H54 (cell line): ENCODE data around the gene SRD5A2.

Experiments
- DNase-seq: peaks from one replicate; pipeline ENCODE4 v3.0.0; 2011; ENCODE audit warnings: low spot score, mixed read lengths; ENCODE audit not compliant: insufficient read length
- FAIRE-seq: peaks from 3 replicates; lab custom pipeline; 2011; peaks lifted over from hg19 to GRCh38; lab: Jason Lieb, UNC
- POLR2A ChIP-seq: IDR thresholded peaks from 2 replicates; pipeline ENCODE4 v1.6.1; 2011; ENCODE audit warnings: low read depth, mild to moderate bottlenecking, low read length

The SRD5A2 gene

GRCh38 chr2:31556940-31557339 lies 23.8 kb downstream of the SRD5A2 start:
- no peak for TF ChIP-seq POLR2A
- DNase-seq (no peak), FAIRE-seq (no peak)

GRCh38 chr2:31555967-31556706 lies 24.6 kb downstream of the SRD5A2 start:
- TF ChIP-seq POLR2A = no peak
- FAIRE-seq = no peak

GRCh38 chr2:31553362-31553761 lies 27.4 kb downstream of the SRD5A2 start:
- TF ChIP-seq POLR2A = no peak
- FAIRE-seq (no peak), DNase-seq (no peak)

More at GRCh38 chr2:31555967-31556706, 24.6 kb downstream of the SRD5A2 start:
- no peak for DNase-seq

GRCh38 chr2:31547485-31547884 lies 33.3 kb downstream of the SRD5A2 start:
- DNase-seq (no peak), FAIRE-seq (no peak)
- no peak for TF ChIP-seq POLR2A

GRCh38 chr2:31541853-31542252 lies 38.9 kb downstream of the SRD5A2 start:
- TF ChIP-seq POLR2A = no peak
- FAIRE-seq (no peak), DNase-seq (no peak)

GRCh38 chr2:31539505-31539904 lies 41.2 kb downstream of the SRD5A2 start:
- TF ChIP-seq POLR2A = no peak
- no peak for DNase-seq
- FAIRE-seq = no peak

GRCh38 chr2:31535768-31536167 lies 45.0 kb downstream of the SRD5A2 start:
- DNase-seq = no peak
- FAIRE-seq = no peak
- TF ChIP-seq POLR2A = no peak

- no peak for FAIRE-seq
- DNase-seq = no peak
- no peak for TF ChIP-seq POLR2A
Measured at GRCh38 chr2:31534636-31535035, 46.1 kb downstream of the SRD5A2 start.

GRCh38 chr2:31533036-31533435 lies 47.7 kb downstream of the SRD5A2 start:
- TF ChIP-seq POLR2A = no peak
- FAIRE-seq (no peak), DNase-seq (no peak)

- FAIRE-seq (no peak), DNase-seq (no peak)
- no peak for TF ChIP-seq POLR2A
Measured at GRCh38 chr2:31531101-31531500, 49.6 kb downstream of the SRD5A2 start.

GRCh38 chr2:31529256-31529655 lies 51.5 kb downstream of the SRD5A2 start:
- no peak for TF ChIP-seq POLR2A
- FAIRE-seq = no peak
- DNase-seq = no peak

GRCh38 chr2:31528823-31529222 lies 51.9 kb downstream of the SRD5A2 start:
- DNase-seq = no peak
- no peak for FAIRE-seq
- TF ChIP-seq POLR2A = no peak

GRCh38 chr2:31526946-31527732 lies 53.6 kb downstream of the SRD5A2 start:
- no peak for TF ChIP-seq POLR2A
- DNase-seq (no peak), FAIRE-seq (no peak)

- DNase-seq (no peak), FAIRE-seq (no peak)
- no peak for TF ChIP-seq POLR2A
Measured at GRCh38 chr2:31525876-31526275, 54.9 kb downstream of the SRD5A2 start.
